Ectodermal cell (in vitro differentiated cells): ENCODE measurements around the gene DPYD.

Source experiments
- H3K27ac ChIP-seq: 2 replicates; pipeline ENCODE4 v1.7.0; 2013; ENCODE audit warnings: mild to moderate bottlenecking, low read depth, low read length; ENCODE audit not compliant: insufficient read depth, poor library complexity, severe bottlenecking
- H3K27me3 ChIP-seq: 2 replicates; pipeline ENCODE4 v1.7.0; 2013; ENCODE audit warnings: mild to moderate bottlenecking, low read length; ENCODE audit not compliant: insufficient read depth, control insufficient read depth, poor library complexity, severe bottlenecking
- H3K36me3 ChIP-seq: one replicate; pipeline ENCODE4 v1.7.0; 2013; ENCODE audit warnings: low read length; ENCODE audit not compliant: control insufficient read depth, insufficient read depth
- H3K4me1 ChIP-seq: one replicate; pipeline ENCODE4 v1.7.0; 2013; ENCODE audit warnings: low read length; ENCODE audit not compliant: control insufficient read depth, insufficient read depth
- H3K4me3 ChIP-seq: 2 replicates; pipeline ENCODE4 v1.7.0; 2013; ENCODE audit warnings: low read depth, low read length, control low read depth; ENCODE audit not compliant: insufficient read depth
- H3K9me3 ChIP-seq: 2 replicates; pipeline ENCODE4 v1.7.0; 2013; ENCODE audit warnings: mild to moderate bottlenecking, low read length, moderate library complexity; ENCODE audit not compliant: control insufficient read depth
- WGBS, 2 experiments: methylation state at CpG; one replicate each; pipeline ENCODE4 v1.1.7; 2013; ENCODE audit warnings: missing lambda C conversion rate in 2 of 2; 5-methylcytosine and 5-hydroxymethylcytosine counted together

The DPYD gene

DNA sequence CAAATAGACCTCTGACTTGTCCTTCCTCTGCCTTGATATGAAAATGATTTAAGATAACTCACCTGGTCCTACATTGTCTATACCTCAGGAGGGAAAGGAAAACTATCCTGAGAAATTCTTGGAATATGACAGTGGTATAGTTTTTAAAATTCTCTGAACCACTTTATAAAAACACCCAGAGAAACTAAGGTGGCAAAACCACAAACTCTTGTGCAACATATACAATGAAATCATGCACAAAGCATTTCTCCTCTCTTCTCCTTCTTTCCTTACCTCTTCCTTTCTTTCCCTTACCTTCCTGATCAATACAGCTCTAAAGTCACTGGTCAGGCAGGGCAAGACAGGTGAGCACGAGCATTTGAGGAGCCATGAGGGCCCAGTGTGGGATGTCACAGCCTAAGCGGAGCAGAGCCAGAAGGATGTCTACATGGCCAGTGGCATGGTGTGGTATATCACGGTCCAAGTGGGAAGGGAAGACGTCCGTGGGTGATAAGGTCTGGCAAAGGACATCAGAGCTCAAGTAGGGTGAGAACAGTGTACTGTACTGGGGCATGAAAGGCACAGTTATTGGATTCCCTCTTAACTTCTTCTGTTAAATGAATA lies 543.3 kb downstream of the DPYD start:
- Histone ChIP-seq H3K27me3 (no peaks in the 10 kb centered on the region), H3K27ac (no peak overlapping the region), H3K9me3 (no peaks in the 10 kb centered on the region), H3K4me3 (no peak overlapping the region), H3K36me3 (no peaks in the 10 kb centered on the region), H3K4me1 (no peaks in the 10 kb centered on the region)
- 93% methylated on average over 5 of the region's 5 CpGs for WGBS, 2 experiments

DNA sequence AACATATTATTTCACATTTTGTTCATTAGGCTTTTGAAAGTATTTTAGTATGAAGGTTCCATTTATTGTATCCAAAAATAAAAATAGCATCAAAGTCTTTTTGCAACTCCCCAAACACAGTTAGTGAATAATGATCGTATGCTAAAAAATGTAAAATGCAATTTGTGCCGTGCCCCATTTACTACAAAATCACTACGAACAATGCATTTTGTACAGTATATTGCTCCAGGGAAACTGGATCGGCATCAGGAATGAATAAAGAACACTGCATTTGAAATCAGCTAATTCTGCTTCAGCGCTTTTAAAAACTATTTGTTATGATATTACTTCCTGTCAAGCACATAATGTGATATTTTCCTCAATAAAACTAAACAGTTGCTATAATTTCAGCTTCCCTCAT lies 547.8 kb downstream of the DPYD start:
- WGBS, 2 experiments: 94 to 95% methylated on average over 5 of the region's 5 CpGs
- H3K4me1 ChIP-seq: no peaks in the 10 kb centered on the region
- H3K4me3 ChIP-seq: no peak overlapping the region
- no peaks in the 10 kb centered on the region for H3K9me3 ChIP-seq
- H3K36me3 ChIP-seq: no peaks in the 10 kb centered on the region
- H3K27ac ChIP-seq: no peak overlapping the region
- H3K27me3 ChIP-seq: no peaks in the 10 kb centered on the region

DNA sequence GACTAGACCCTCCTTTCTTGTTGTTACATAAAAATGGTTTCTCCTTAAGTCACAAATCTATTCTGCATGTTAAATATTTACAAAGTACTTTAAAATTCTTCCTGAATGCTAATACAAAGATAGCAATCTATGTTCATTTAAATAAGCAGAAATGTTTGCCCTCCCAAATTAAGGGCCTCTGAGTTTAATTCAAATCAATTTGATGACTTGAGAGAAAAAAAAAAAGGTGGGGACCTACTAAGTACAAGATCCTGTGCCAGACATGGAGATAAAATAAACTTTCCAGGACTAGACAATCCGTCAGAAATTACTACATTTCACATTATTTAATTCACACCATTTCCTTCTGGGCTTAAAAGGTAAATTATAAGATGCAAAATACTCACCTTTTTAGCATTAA lies 548.3 kb downstream of the DPYD start:
- H3K36me3 ChIP-seq: no peaks in the 10 kb centered on the region
- no peak overlapping the region for H3K27ac ChIP-seq
- 92 to 100% methylated on average over 1 of the region's 1 CpG for WGBS, 2 experiments
- no peaks in the 10 kb centered on the region for H3K27me3 ChIP-seq
- H3K4me3 ChIP-seq: no peak overlapping the region
- no peaks in the 10 kb centered on the region for H3K4me1 ChIP-seq
- no peaks in the 10 kb centered on the region for H3K9me3 ChIP-seq

DNA sequence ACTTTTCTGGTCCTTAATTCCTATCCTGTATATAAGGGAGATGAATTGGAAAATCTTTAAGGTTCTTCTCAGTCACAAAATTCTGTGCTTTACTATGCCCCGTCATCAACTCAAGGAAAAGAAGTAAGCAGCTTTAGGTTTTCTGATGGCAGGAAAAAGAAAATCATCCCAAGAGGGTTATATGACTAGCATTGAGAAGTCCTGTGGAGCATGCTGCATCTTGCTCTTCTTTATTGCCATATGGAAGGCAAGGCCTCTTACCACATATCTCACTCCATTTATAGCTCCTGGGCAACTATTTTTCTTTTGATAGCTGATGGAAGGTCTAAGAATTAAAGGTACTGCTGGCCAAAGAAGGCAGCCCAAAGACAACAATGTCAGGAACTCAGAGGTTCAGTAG lies 552.5 kb downstream of the DPYD start:
- H3K4me1 ChIP-seq: no peaks in the 10 kb centered on the region
- H3K36me3 ChIP-seq: no peaks in the 10 kb centered on the region
- no peaks in the 10 kb centered on the region for H3K9me3 ChIP-seq
- 92 to 100% methylated on average over 1 of the region's 1 CpG for WGBS, 2 experiments
- no peak overlapping the region for H3K27ac ChIP-seq
- H3K4me3 ChIP-seq: no peak overlapping the region
- H3K27me3 ChIP-seq: no peaks in the 10 kb centered on the region

DNA sequence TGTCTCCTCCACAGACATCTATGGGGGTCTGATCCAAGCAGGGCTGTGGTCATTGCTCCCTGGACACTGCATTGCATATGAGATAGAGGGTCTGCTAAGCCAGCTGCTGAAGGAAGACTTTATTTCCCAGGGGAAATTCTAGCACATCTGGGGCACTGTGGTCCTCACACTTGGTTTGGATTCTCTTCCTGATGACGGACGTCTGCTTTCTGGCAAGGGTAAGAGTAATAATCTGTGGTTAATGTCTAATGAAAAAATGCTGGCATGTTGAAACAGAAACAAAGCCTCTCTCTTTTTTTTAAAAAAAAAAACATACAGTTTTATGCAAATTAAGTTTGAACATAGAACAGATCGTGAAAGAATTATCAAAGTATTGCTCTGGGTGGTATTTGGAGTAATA lies 553.9 kb downstream of the DPYD start:
- no peaks in the 10 kb centered on the region for H3K27me3 ChIP-seq
- no peak overlapping the region for H3K4me3 ChIP-seq
- no peak overlapping the region for H3K27ac ChIP-seq
- no peaks in the 10 kb centered on the region for H3K36me3 ChIP-seq
- WGBS, 2 experiments: 89 to 100% methylated on average over 2 of the region's 3 CpGs
- no peaks in the 10 kb centered on the region for H3K9me3 ChIP-seq
- no peaks in the 10 kb centered on the region for H3K4me1 ChIP-seq

DNA sequence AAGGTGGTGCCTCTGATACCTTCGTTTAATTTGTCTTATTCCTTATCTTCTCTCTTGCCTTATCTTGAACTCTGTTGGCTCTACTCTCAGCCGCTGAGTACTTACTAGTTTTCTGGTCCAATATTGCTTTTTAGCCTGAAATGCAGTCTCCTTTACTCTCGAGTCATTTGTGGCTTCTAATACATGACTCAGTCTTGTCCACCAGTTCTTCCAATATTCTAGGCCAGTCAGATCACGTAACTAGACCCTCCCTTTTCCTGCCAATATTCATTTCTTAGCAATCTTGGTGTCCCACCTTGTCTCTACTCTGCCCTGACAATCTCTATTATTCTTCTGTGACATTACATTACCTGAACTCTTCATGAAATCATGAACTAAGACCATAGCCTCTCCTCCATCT lies 555.8 kb downstream of the DPYD start:
- 91 to 93% methylated on average over 4 of the region's 4 CpGs for WGBS, 2 experiments
- no peaks in the 10 kb centered on the region for H3K9me3 ChIP-seq
- H3K27ac ChIP-seq: no peak overlapping the region
- H3K4me1 ChIP-seq: no peaks in the 10 kb centered on the region
- H3K4me3 ChIP-seq: no peak overlapping the region
- H3K36me3 ChIP-seq: no peaks in the 10 kb centered on the region
- no peaks in the 10 kb centered on the region for H3K27me3 ChIP-seq

DNA sequence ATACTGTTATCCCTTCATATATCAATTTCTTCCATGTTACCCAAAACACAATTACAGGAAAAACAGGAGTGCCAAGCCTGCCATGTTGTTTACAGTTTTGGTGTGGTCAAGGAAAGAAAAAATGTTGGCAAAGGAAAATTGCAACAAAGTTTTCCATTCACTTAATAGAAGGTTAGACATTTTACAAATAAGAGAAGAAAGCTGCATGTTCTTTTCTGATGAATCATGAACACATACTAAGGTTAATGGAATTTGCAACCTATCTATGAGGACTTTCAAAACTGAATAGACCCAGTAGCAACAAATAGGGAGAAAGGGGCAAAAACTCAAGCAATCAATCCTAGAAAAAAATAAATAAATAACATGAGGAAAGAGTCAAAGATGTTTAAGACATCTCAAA lies 556.7 kb downstream of the DPYD start:
- Histone ChIP-seq H3K27me3 (no peaks in the 10 kb centered on the region), H3K27ac (no peak overlapping the region), H3K36me3 (no peaks in the 10 kb centered on the region)

DNA sequence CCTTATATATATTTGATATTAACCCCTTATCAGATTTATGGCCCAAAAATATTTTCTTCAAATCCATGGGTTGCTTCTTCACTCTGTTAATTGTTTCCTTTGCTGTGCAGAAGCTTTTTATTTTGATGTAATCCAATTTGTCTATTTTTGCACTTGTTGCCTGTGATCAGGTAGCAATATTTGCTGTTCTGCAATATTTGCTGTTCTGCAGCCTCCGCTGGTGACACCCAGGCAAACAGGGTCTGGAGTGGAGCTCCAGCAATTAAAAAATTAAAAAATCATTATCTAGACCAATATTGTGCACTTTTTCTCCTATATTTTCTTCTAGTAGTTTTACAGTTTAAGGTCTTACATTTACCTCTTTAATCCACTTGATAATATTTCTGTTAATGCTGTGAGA lies 564.5 kb downstream of the DPYD start:
- WGBS, 2 experiments: 71 to 100% methylated on average over 1 of the region's 1 CpG
- Histone ChIP-seq H3K4me1 (peaks cover 6% of the 10 kb centered on the region), H3K4me3 (no peak overlapping the region), H3K9me3 (no peaks in the 10 kb centered on the region), H3K27ac (no peak overlapping the region), H3K36me3 (no peaks in the 10 kb centered on the region), H3K27me3 (peaks cover 4% of the 10 kb centered on the region)

More for the DNA sequence above, 556.7 kb downstream of the DPYD start:
- H3K9me3 ChIP-seq: no peaks in the 10 kb centered on the region
- no peak overlapping the region for H3K4me3 ChIP-seq
- H3K4me1 ChIP-seq: no peaks in the 10 kb centered on the region

DNA sequence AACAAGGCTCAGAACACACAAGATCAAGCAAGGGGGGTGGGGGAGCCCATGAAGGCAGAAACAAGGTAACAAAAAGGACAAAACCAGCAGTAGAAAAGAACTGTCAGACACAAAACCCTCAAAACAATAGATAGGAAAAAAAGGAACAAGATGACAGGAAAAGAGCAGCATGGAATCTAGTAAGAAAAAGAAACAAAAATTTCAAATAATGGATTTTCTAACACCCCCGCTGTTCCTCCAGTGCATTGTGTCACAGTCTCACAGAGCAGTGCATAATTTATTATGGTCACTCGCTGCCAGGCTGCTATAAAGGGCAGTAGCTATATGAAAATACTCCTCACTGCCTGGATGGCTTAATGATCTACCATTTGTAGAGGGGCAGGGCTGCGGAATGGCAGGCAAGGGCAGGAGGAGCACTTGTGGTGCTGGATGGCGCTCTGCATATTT lies 567.9 kb downstream of the DPYD start:
- Histone ChIP-seq H3K27ac (no peak overlapping the region), H3K4me3 (no peak overlapping the region), H3K27me3 (peaks cover 4% of the 10 kb centered on the region), H3K9me3 (no peaks in the 10 kb centered on the region), H3K4me1 (peaks cover 6% of the 10 kb centered on the region), H3K36me3 (no peaks in the 10 kb centered on the region)
- 63 to 69% methylated on average over 4 of the region's 4 CpGs for WGBS, 2 experiments

DNA sequence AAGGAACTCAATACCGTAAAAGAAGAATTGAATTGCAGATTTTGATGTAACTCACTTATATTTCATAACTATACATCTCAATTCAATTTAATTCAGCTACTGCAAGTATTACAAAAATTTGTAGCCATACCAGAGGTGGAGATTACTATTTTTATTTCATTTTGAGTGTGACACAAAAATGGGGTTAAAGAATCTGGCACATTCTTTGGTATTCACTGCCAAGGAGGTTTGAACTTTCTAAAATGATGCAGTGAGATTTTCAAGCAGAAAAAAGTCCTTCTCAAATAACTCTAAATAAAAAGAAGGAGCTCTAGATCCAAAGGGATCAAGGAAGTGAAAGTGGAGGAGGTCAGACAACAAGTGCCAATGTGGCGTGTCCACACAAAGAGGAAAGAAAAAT lies 569.0 kb downstream of the DPYD start:
- Histone ChIP-seq H3K36me3 (no peaks in the 10 kb centered on the region), H3K4me3 (no peak overlapping the region)
- WGBS, 2 experiments: 80 to 100% methylated on average over 1 to 2 of the region's 2 CpGs

DNA sequence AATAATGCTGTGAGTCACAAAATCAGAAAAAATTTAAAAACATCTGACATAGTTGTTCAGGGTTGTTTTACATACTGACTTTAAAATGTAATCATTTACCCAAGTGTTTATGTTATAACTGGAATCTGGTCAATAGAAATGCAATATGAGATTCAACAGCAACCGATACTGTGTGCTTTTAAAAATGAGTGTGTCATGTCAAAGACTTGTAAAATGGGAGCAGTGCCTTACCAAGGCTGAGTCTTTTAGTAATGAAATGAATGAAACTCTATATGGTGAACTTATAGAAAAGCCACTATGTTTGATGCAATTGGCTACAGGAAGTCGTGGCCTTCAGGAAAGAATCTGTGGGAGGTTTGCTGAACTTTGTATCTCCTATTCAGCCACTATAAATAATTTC lies 570.2 kb downstream of the DPYD start:
- Histone ChIP-seq H3K27ac (no peak overlapping the region), H3K9me3 (no peaks in the 10 kb centered on the region), H3K27me3 (peaks cover 4% of the 10 kb centered on the region), H3K4me3 (no peak overlapping the region), H3K36me3 (no peaks in the 10 kb centered on the region), H3K4me1 (peaks cover 6% of the 10 kb centered on the region)
- WGBS, 2 experiments: 84 to 96% methylated on average over 2 of the region's 2 CpGs

More for the DNA sequence above, 569.0 kb downstream of the DPYD start:
- peaks cover 6% of the 10 kb centered on the region for H3K4me1 ChIP-seq
- no peaks in the 10 kb centered on the region for H3K9me3 ChIP-seq
- H3K27me3 ChIP-seq: peaks cover 4% of the 10 kb centered on the region
- H3K27ac ChIP-seq: no peak overlapping the region
